GM18870 (cell line): ENCODE results near the gene AGBL1.
A peak's percentile ranks its signal among the peaks of the same experiment; 100 is the strongest.

Experiments
- ATAC-seq: cut with Tn5 transposase; IDR thresholded peaks from one replicate; pipeline ENCODE4 v1.9.1; 2021; ENCODE audit warnings: moderate library complexity; ENCODE audit not compliant: unreplicated experiment

AGBL1 gene

DNA sequence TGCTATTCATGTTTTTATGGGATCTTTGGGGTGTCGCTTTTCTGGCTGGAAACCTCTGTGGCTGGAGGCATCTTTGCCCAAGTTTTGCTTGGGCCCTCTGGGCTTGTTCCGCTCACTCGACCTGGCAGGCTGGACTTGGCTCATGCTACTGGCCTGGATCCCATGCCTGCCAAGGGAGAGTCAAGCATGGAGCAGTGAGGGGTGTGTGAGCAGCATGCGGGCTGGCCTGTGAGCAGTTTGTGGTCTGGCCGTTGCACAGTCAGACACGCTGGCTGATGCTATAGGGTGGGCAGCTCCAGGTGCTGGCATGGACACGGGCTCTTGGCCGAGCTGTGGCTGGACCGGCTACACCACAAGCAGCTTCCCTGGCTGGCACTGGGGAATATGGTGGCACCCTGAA is 491.1 kb downstream of the AGBL1 start:
- no peak for ATAC-seq

DNA sequence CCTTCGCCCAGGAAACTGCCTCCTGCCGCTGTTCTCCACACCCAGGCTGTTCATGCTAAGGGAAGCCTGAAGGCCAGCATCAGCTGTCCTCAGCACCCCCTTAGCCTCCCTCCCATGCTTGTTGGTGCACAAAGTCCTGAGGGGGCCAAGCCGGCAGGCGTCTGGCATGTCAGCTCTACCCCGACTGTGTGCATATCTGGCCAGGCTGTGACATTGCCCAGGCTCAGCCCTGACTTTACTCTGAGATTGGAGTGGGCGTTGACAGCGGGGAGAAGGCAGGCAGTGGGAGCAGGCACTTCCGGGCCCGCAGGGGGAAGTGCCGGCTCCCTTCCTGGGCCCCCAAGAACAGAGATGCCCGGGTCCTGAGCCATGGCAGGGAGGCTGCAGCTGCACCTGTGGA is 492.2 kb downstream of the AGBL1 start:
- ATAC-seq, result no peak

DNA sequence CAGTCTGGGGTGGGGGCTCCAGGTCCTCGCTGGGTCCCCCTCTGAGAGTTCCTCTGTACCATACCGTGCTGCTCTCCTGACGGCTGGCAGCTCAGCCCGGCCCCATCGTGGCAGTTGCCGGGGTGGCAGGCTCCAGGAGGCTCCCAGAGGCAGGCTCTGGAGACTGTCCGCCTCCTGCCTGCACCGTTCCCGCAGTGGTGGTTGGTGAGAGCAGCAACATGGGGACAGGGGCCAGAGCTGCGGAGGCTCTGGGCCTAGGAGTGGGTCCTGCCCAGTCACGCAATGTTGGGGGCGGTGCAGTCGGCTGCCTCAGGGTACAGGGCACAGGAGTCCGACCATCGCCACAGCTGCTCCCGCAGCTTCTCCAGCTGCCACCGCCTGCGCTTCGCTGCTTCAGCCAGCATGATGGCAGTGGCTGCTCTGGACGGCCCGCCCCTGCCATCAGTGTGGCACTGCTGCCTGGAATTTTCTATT is 492.7 kb downstream of the AGBL1 start:
- ATAC-seq, result no peak

GRCh38 chr15:86573476-86573875 is 493.8 kb downstream of the AGBL1 start:
- no peak for ATAC-seq

GRCh38 chr15:86588413-86588812 is 508.7 kb downstream of the AGBL1 start:
- ATAC-seq, result no peak

- no peak for ATAC-seq
Measured at GRCh38 chr15:86590461-86590860, 510.8 kb downstream of the AGBL1 start.

DNA sequence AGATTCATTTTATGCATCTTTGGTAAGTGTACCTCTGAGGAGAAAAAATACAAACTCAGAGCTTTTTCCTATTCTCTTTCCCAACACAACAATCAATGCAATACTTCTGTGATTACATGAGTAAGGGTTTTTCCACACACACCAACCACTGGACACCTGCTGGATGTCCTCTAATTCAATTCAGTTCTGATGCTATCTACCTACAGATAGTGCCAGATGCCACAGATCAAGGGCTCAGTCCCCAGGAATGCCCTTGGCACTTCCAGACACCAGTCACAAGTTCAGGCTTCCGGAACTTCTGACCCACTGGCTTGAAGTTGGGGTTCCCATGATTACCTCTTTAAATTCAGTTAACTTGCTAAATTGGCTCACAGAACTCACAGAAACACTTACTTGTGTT is 511.5 kb downstream of the AGBL1 start:
- no peak for ATAC-seq

GRCh38 chr15:86591994-86592735 is 512.5 kb downstream of the AGBL1 start:
- ATAC-seq, result no peak

DNA sequence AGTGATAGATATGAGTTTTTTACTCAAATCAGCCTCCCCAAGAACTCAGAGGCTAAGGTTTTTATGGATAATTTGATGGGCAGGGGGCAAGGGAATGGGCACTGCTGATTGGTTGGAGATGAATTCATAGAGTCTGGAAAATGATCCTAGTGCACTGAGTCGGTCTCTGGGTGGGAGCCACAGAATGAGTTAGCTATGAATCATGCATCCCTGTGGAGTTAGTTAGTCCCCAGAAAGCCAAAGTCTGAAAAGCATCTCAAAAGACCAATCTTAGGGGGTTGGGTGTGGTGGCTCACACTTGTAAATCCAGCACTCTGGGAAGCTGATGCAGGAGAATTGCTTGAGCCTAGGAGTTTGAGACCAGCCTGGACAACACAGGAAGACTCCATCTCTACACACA is 516.1 kb downstream of the AGBL1 start:
- ATAC-seq, result no peak

DNA sequence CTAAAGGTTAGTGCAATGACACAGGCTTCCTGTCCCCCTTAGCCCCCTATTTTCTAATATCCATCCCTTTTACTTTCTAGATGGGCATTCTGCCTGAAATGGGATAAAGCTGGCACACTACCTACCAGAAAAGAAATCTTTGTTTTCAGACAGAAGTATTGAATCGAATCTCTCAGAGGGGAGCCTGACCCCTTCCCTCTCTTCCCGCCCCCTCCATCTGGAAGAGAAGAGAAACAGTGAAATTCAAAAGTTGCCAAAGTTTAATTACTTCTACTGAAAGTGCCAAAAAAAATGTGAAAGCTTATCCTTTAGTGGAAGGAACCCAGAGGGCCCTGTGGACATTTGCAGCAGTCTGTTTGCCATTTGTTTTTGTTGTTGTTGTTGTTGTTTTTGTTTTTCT is 523.8 kb downstream of the AGBL1 start:
- ATAC-seq, result no peak

DNA sequence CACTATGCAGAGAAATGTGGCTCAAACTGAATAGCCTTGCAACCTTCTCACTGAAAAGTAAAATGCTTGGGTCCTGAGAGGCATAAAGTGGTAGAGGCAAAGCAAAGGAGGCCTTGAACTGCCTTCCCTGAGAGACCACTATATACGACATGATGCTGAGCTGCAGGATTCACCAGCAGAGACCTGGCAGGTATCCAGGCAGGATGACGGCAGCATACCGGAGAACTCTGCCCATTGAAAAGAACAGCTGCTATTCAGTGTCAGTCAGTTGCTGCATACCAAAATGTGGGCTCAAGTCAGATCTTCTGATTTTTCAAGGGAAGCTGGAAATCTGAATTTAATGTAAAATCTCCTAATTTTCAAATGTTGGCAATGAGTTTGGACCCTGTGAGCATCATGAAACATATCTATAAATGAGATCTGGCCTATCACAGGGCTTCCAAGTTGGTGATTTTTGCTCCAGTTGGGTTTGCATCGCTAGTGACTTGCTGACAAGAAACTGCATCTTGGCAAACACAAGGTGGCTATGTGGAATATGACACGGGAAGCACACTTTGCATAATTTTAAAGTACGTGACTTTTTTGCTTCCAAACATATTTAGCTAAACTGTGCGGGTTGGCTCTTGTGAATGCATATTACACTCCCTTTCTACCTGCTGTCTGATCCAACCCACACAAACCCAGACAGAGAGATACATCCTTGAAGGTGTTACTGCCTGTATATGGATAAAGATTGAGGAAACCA is 529.0 kb downstream of the AGBL1 start:
- no peak for ATAC-seq

- no peak for ATAC-seq
Measured at GRCh38 chr15:86609275-86609674, 529.6 kb downstream of the AGBL1 start.

DNA sequence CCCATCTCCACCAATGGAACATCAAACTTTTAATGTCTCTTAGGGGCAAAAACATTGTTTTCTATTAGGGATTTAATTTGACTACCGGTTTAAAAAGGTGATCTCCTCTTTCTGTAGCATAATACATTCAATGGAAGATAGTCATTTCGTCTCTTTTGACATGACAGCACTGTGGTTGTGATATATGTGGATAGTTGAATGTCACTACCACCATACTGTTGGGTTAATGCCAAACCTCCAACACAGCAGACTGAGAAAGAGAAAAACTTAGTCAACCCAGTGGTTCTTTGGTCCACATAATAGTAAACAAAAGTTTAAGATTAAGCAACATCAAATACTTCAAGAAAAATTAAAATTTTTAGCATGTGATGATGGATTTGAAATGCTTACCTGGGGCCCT is 530.4 kb downstream of the AGBL1 start:
- ATAC-seq, result no peak

GRCh38 chr15:86611417-86612040 is 531.9 kb downstream of the AGBL1 start:
- ATAC-seq, result no peak

GRCh38 chr15:86615411-86615810 is 535.7 kb downstream of the AGBL1 start:
- ATAC-seq, result no peak

DNA sequence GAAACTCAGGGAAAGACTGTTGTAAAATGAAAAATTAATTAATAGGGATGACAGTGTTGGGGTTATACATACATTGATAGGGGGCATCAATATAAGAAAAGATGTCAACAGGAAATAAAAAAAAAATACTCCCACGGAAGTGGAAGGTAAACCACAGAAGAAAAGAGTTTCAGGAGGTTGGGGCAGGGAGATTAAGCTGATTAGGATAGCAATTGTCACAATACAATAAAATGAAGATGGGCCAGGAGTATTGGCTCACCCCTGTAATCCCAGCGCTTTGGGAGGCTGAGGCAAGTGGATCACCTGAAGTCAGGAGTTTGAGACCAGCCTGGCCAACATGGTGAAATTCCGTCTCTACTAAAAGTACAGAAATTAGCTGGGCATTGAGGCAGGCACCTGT is 536.1 kb downstream of the AGBL1 start:
- ATAC-seq, result no peak

GRCh38 chr15:86616771-86617170 is 537.1 kb downstream of the AGBL1 start:
- ATAC-seq, result no peak

GRCh38 chr15:86620157-86620556 is 540.5 kb downstream of the AGBL1 start:
- ATAC-seq, result no peak

GRCh38 chr15:86620641-86621349 is 541.1 kb downstream of the AGBL1 start:
- ATAC-seq, result no peak

DNA sequence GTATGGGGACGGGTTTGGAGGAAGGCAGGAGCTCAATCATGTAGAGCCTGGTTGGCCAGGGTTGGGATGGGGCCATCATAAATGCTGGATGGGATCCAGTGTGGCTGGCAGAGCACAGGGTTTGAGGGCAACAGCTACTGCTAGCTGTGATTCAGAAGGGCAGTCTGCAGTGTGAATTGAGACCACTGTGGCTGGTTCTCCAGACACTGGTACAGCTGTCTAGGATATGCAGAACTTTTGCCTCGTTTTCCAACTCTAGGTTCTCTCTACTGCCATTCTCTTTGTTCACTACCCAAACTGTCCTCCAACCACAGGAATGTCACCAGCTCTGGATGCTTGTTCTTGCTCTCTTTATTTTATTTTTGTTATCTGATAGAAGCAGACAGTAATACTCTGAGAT is 543.6 kb downstream of the AGBL1 start:
- no peak for ATAC-seq

DNA sequence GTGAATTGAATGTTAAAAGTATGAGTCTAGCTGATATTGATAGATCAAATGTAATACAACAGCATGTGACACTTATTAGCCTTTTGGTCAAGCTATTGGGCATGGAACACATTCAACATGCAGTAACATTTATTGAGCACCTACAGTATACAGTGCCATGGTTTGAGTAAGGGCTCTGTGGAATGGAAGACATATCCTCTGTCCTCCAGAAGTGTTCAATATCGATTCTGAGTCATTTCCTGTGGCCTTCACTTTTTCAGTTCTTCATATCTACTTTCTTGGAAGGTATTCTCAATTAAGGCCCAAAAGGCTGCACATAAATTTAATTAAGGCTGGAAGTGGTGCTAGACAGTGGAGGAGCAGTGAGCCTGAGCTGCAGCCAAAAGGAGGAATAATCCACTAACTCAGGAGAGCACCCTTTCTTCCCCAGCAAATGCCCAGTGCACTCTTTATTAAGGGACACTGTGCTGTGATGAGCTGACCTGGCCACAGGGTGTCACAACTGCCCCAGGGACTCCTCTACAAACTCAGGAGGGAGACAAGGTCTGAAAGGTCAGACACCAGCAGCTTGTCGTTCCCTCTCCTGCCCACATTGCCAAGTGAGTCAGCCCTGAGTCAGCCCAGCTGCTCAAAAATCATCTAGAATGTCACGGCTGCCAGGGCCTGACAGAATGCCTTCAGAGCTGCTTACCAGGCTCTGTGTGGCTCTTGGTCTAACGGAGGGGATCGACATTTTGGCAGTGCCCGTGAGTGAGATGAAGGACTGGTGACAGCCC is 544.8 kb downstream of the AGBL1 start:
- peak; percentile 60 for ATAC-seq
